K562 (cell line): Measurements from ENCODE around the gene SLC29A2. TPM values are rescaled to one million over a fixed set of nuclear protein-coding genes. Genes with fewer than 3 reads are reported as not detected.

Source experiments
- ATAC-seq: fragments of 200-7000 bp; cut with Tn5 transposase; 3 replicates; pipeline ENCODE4 v1.9.1; 2020; ENCODE audit warnings: moderate library complexity
- BruUV-seq: library from RNA; stranded (reverse); fragments of 400-500 nt; replicated peaks from 2 replicates; lab custom pipeline; 2021; lab: Mats Ljungman, UMichigan
- CTCF ChIA-PET: fragments of 300-600 bp; formaldehyde crosslinking; extraction: SDS; loops from one replicate; lab custom pipeline; 2021; ENCODE audit warnings: low intra/inter-chr PET ratio; lab: Yijun Ruan, JAX
- POLR2A ChIA-PET: fragments of 300-600, 350-650 bp; sonication (Branson Sonifier 250); formaldehyde crosslinking; extraction: SDS; loops from one replicate; lab custom pipeline; 2021; ENCODE audit warnings: antibody characterized with exemption, inconsistent platforms; lab: Yijun Ruan, JAX
- DNase-seq, 4 experiments: peaks; one replicate each; pipeline versions ENCODE4 v3.0.0 to v3.0.0-alpha.2; 2011 to 2018; ENCODE audit warnings: low spot score in 3 of 4, mixed read lengths in 3 of 4; ENCODE audit errors: extremely low read depth in 1 of 4
- FAIRE-seq: peaks from 2 replicates; lab custom pipeline; 2011; peaks lifted over from hg19 to GRCh38; lab: Jason Lieb, UNC
- H2AFZ ChIP-seq: 2 replicates; pipeline ENCODE4 v1.6.0; 2011; ENCODE audit warnings: low read depth, low read length, control low read depth, inconsistent platforms
- H3K27ac ChIP-seq: fragments of 200-600 bp; 3 replicates; pipeline ENCODE4 v1.8.0; 2011; ENCODE audit warnings: low read depth, mild to moderate bottlenecking, control low read depth, inconsistent platforms, low read length, moderate library complexity, mixed read lengths; ENCODE audit errors: extremely low read depth
- H3K27me3 ChIP-seq, 2 experiments: fragments of 300-600 bp in 1 of 2; 2 replicates in 1 of 2; 3 replicates in 1 of 2; pipeline versions ENCODE4 v1.6.0 to v1.8.0; 2011; ENCODE audit warnings: inconsistent platforms in 2 of 2, low read length in 2 of 2, mild to moderate bottlenecking in 1 of 2, mixed read lengths in 1 of 2, moderate library complexity in 1 of 2; ENCODE audit not compliant: control insufficient read depth in 2 of 2, insufficient read depth in 2 of 2
- H3K36me3 ChIP-seq: fragments of 300-600 bp; 3 replicates; pipeline ENCODE4 v1.8.0; 2011; ENCODE audit warnings: mild to moderate bottlenecking, low read length, inconsistent platforms; ENCODE audit not compliant: control insufficient read depth, insufficient read depth
- H3K4me1 ChIP-seq, 2 experiments: fragments of 200-600 bp in 1 of 2; replicated peaks in 1 of 2; 2 replicates in 1 of 2; 3 replicates in 1 of 2; pipeline versions ENCODE4 v1.5.1 to v1.8.0; 2011; ENCODE audit warnings: inconsistent platforms in 2 of 2, low read length in 2 of 2, mild to moderate bottlenecking in 1 of 2, mixed read lengths in 1 of 2, moderate library complexity in 1 of 2; ENCODE audit not compliant: control insufficient read depth in 2 of 2, insufficient read depth in 2 of 2
- H3K4me2 ChIP-seq: 2 replicates; pipeline ENCODE4 v1.6.1; 2011; ENCODE audit warnings: low read length, control low read depth, inconsistent platforms, mixed read lengths; ENCODE audit not compliant: insufficient read depth
- H3K4me3 ChIP-seq: fragments of 200-600 bp; sonication (generic), shearing (Covaris generic); 2 replicates; pipeline ENCODE4 v1.5.1; 2016; ENCODE audit warnings: control low read depth, inconsistent platforms
- H3K79me2 ChIP-seq: fragments of 200-600 bp; 3 replicates; pipeline ENCODE4 v1.8.0; 2011; ENCODE audit warnings: low read length, inconsistent platforms; ENCODE audit not compliant: control insufficient read depth, insufficient read depth
- H3K9ac ChIP-seq, 2 experiments: 2 replicates each; pipeline versions ENCODE4 v1.6.0 to v1.6.1; 2011; ENCODE audit warnings: low read depth in 2 of 2, low read length in 2 of 2, control low read depth in 1 of 2, inconsistent platforms in 1 of 2, mild to moderate bottlenecking in 1 of 2, mixed read lengths in 1 of 2; ENCODE audit not compliant: insufficient read depth in 1 of 2
- H3K9me1 ChIP-seq: one replicate; pipeline ENCODE4 v1.6.0; 2011; ENCODE audit warnings: inconsistent platforms, mild to moderate bottlenecking, low read length, moderate library complexity; ENCODE audit not compliant: control insufficient read depth, insufficient read depth
- H3K9me3 ChIP-seq: replicated peaks from 2 replicates; pipeline ENCODE4 v1.5.1; 2011; ENCODE audit warnings: low read depth, low read length, inconsistent platforms; ENCODE audit not compliant: control insufficient read depth, insufficient read depth
- H4K20me1 ChIP-seq: replicated peaks from 2 replicates; pipeline ENCODE4 v1.6.1; 2011; ENCODE audit warnings: low read length, inconsistent platforms, mixed read lengths; ENCODE audit not compliant: control insufficient read depth, insufficient read depth
- CREB3L1 ChIP-seq: fragments of 450-650 bp; IDR thresholded peaks from 2 replicates; pipeline ENCODE4 v1.6.1; 2014; ENCODE audit warnings: low read depth, mild to moderate bottlenecking, moderate library complexity, borderline replicate concordance
- DMBX1 ChIP-seq: fragments of 250-450 bp; sonication (Bioruptor Pico); IDR thresholded peaks from 2 replicates; pipeline ENCODE4 v1.8.0; 2022; ENCODE audit warnings: inconsistent platforms, mild to moderate bottlenecking, moderate library complexity, borderline replicate concordance
- ESRRB ChIP-seq: fragments of 250-450 bp; sonication (Bioruptor Pico); IDR thresholded peaks from 2 replicates; pipeline ENCODE4 v1.5.0; 2020; ENCODE audit warnings: mild to moderate bottlenecking, moderate library complexity, borderline replicate concordance
- LCOR ChIP-seq: sonication (generic); formaldehyde crosslinking; IDR thresholded peaks from 2 replicates; pipeline ENCODE4 v1.8.0; 2022; ENCODE audit warnings: mild to moderate bottlenecking, missing genetic modification reagents
- PRDM10 ChIP-seq: fragments of 450-650 bp; IDR thresholded peaks from 2 replicates; pipeline ENCODE4 v1.6.1; 2018; ENCODE audit not compliant: partially characterized antibody
- ZNF764 ChIP-seq: fragments of 250-450 bp; sonication (Bioruptor Pico); IDR thresholded peaks from 2 replicates; pipeline ENCODE4 v1.4.0; 2020; ENCODE audit warnings: low read depth, mild to moderate bottlenecking, moderate library complexity
- WGBS: fragments of 100-300 bp; shearing (Covaris generic); methylation state at CpG from one replicate; pipeline ENCODE4 v1.1.6; 2016; ENCODE audit warnings: low coverage, mixed read lengths; ENCODE audit not compliant: insufficient coverage; ENCODE audit errors: missing lambda C conversion rate; 5-methylcytosine and 5-hydroxymethylcytosine counted together
- in situ Hi-C: fragments of 300-500 bp; cut with MboI; formaldehyde crosslinking; loops from 4 replicates; pipeline ENCODE4 v1.15.0; 2018; ENCODE audit warnings: inconsistent platforms, mixed read lengths
- intact Hi-C: fragments of 100-400 bp; cut with micrococcal nuclease; formaldehyde crosslinking; loops from 2 replicates; pipeline ENCODE4 v1.14.2; 2022
- polyA plus RNA-seq, 8 experiments: library from polyadenylated mRNA; depleted of rRNA in 4 of 8; stranded (reverse) in 5 of 8; unstranded in 3 of 8; fragments of >200 nt; fragmentation: Nextera tagmentation in 2 of 8; fragmentation: Illumina TruSeq in 1 of 8; extraction: Ambion mirVana in 2 of 8; extraction: Trizol in 1 of 8; gene quantifications; 2 replicates each; pipeline versions ENCODE4 v1.2.1 to v1.2.3, GENCODE V29; 2011 to 2014; ENCODE audit warnings: inconsistent platforms in 1 of 8, missing spikeins in 1 of 8
- total RNA-seq, 7 experiments: library from RNA; depleted of rRNA in 6 of 7; stranded (reverse); fragments of >200 nt in 6 of 7; fragmentation: Illumina TruSeq in 2 of 7; extraction: Trizol in 2 of 7; gene quantifications; 2 replicates each; pipeline versions ENCODE4 v1.2.1 to v1.2.3, GENCODE V29; 2011 to 2021; ENCODE audit warnings: low replicate concordance in 1 of 7

The SLC29A2 gene
- total and polyA plus RNA-seq, 9 of the 15 experiments (the other 6 are each of a cell fraction or from before 2014, with no cell fraction given), result 2.4 to 48.6 (median 14.2) TPM

- H3K9me1 ChIP-seq, result peaks cover 4% of the 10 kb centered on the region
- FAIRE-seq (no peak), ATAC-seq (peak; percentile 31; the same call in 2 of the 3 replicates), DNase-seq (no peak)
- H3K27ac ChIP-seq, result peak overlapping the region; percentile 42; the same call in 2 of the 3 replicates
- ChIA-PET POLR2A (no interaction called here), CTCF (interaction anchor here (1.2 to 3.1 kb wide), 3 partner anchors 16 to 105 kb away, joined by 5 to 37 read pairs (median 16); no protein-coding TSS in a partner anchor)
- H3K4me2 ChIP-seq, result peak overlapping the region; percentile 87; the same call in 1 of the 2 replicates
- peak overlapping the region; percentile 100 for H2AFZ ChIP-seq
- intact Hi-C loops (loop anchor here (1.0 to 2.0 kb wide), 2 partner anchors 16 to 105 kb away; no protein-coding TSS in a partner anchor), in situ Hi-C loops (loop anchor here (5.0 kb wide), 1 partner anchor 111 kb away; no protein-coding TSS in a partner anchor)
- no peak for TF ChIP-seq DMBX1 (CRISPR knock-in tag)
- no peak for TF ChIP-seq CREB3L1
- 0 out of 2 replicates have a peak, but pooled peaks have one; percentile 5 for TF ChIP-seq LCOR (CRISPR knock-in tag)
- TF ChIP-seq ZNF764, result no peak
- no peak for TF ChIP-seq ESRRB (CRISPR knock-in tag)
- TF ChIP-seq PRDM10, result no peak
- H3K79me2 ChIP-seq, result no peaks in the 10 kb centered on the region
- no peaks in the 10 kb centered on the region for H3K9me3 ChIP-seq
- no peak overlapping the region for H3K4me3 ChIP-seq
- 69% methylated on average over 3 of the region's 3 CpGs for WGBS
- H3K9ac ChIP-seq, result peak overlapping the region; percentile 56 to 66; a peak in 3 of 4 replicates
- peaks cover 20 to 65% of the 10 kb centered on the region in 2 experiments; a peak in 4 of 5 replicates for H3K4me1 ChIP-seq
- H3K36me3 ChIP-seq, result no peaks in the 10 kb centered on the region
- H4K20me1 ChIP-seq, result no peaks in the 10 kb centered on the region
- BruUV-seq, result no TSS peak
- H3K27me3 ChIP-seq, result no peaks in the 10 kb centered on the region
These were observed 43.6 kb downstream of the SLC29A2 start for GRCh38 chr11:66328031-66328301.
